Smooth muscle cell of the brain vasculature (primary cell): ENCODE data around the gene CCDC148.

Source experiments
- DNase-seq: peaks from one replicate; pipeline ENCODE4 v3.0.0-alpha.2; 2012; ENCODE audit warnings: low read depth, low spot score

CCDC148 gene

GRCh38 chr2:158456309-158457066 lies at the start of gene CCDC148, which contains the start of gene PKP4:
CCDC148 (minus strand) TSS chr2:158456753; CDS start chr2:158456439, 314 bp downstream.
PKP4 (plus strand) TSS chr2:158456952; CDS start chr2:158533185, 76,233 bp downstream.
- DNase-seq, result peak; percentile 77

GRCh38 chr2:158505448-158505934 lies 48.9 kb upstream of the CCDC148 start:
- no peak for DNase-seq

- no peak for DNase-seq
Observed at GRCh38 chr2:158504088-158504487, 47.5 kb upstream of the CCDC148 start.

GRCh38 chr2:158502974-158503373 lies 46.4 kb upstream of the CCDC148 start:
- DNase-seq, result no peak

GRCh38 chr2:158501301-158501700 lies 44.7 kb upstream of the CCDC148 start:
- DNase-seq, result no peak

- DNase-seq, result no peak
Observed at GRCh38 chr2:158500333-158500732, 43.8 kb upstream of the CCDC148 start.

- DNase-seq, result no peak
Observed at GRCh38 chr2:158499383-158499782, 42.8 kb upstream of the CCDC148 start.

- no peak for DNase-seq
Observed at GRCh38 chr2:158498749-158499136, 42.2 kb upstream of the CCDC148 start.

- no peak for DNase-seq
Observed at GRCh38 chr2:158498043-158498748, 41.6 kb upstream of the CCDC148 start.

GRCh38 chr2:158497486-158497885 lies 40.9 kb upstream of the CCDC148 start:
- DNase-seq, result no peak

GRCh38 chr2:158496986-158497385 lies 40.4 kb upstream of the CCDC148 start:
- DNase-seq, result no peak

GRCh38 chr2:158495175-158495574 lies 38.6 kb upstream of the CCDC148 start:
- no peak for DNase-seq

- DNase-seq, result no peak
Observed at GRCh38 chr2:158493458-158493857, 36.9 kb upstream of the CCDC148 start.

- no peak for DNase-seq
Observed at GRCh38 chr2:158491072-158491471, 34.5 kb upstream of the CCDC148 start.

GRCh38 chr2:158489366-158490112 lies 33.0 kb upstream of the CCDC148 start:
- no peak for DNase-seq

GRCh38 chr2:158488442-158489216 lies 32.1 kb upstream of the CCDC148 start:
- no peak for DNase-seq

GRCh38 chr2:158487419-158487818 lies 30.9 kb upstream of the CCDC148 start:
- DNase-seq, result peak; percentile 18

GRCh38 chr2:158486970-158487325 lies 30.4 kb upstream of the CCDC148 start:
- DNase-seq, result no peak

GRCh38 chr2:158486150-158486969 lies 29.8 kb upstream of the CCDC148 start:
- no peak for DNase-seq

- no peak for DNase-seq
Observed at GRCh38 chr2:158484892-158485556, 28.5 kb upstream of the CCDC148 start.
